Fibroblast of the aortic adventitia (primary cell): Measurements from ENCODE around the gene AFF3. TPM values are rescaled to one million over a fixed set of nuclear protein-coding genes. Genes with fewer than 3 reads are reported as not detected.
A peak's percentile ranks its signal among the peaks of the same experiment; 100 is the strongest.

ENCODE experiments used
- DNase-seq: peaks from one replicate; pipeline ENCODE4 v3.0.0-alpha.2; 2010; ENCODE audit warnings: low read depth
- H3K4me3 ChIP-seq: 2 replicates; pipeline ENCODE4 v1.5.1; 2011; ENCODE audit warnings: low read depth, mild to moderate bottlenecking, control low read depth, low read length, moderate library complexity
- CTCF ChIP-seq: IDR thresholded peaks from 2 replicates; pipeline ENCODE4 v1.5.1; 2011; ENCODE audit warnings: mild to moderate bottlenecking, low read length, control low read depth, inconsistent platforms; ENCODE audit not compliant: insufficient read depth
- total RNA-seq: library from RNA; depleted of rRNA; stranded (reverse); fragments of >200 nt; gene quantifications from 2 replicates; pipeline ENCODE4 v1.2.3, GENCODE V29; 2012; ENCODE audit warnings: low replicate concordance

AFF3 gene
- total RNA-seq, 1 donor, result 4.2 TPM

GRCh38 chr2:99677814-99678213 lies 464.6 kb downstream of the AFF3 start:
- H3K4me3 ChIP-seq, result no peak overlapping the region
- no peak for TF ChIP-seq CTCF
- no peak for DNase-seq

- no peak overlapping the region for H3K4me3 ChIP-seq
- TF ChIP-seq CTCF, result no peak
- no peak for DNase-seq
Measured at GRCh38 chr2:99675130-99675661, 467.2 kb downstream of the AFF3 start.

- H3K4me3 ChIP-seq, result no peak overlapping the region
- no peak for TF ChIP-seq CTCF
- no peak for DNase-seq
Measured at GRCh38 chr2:99674090-99674489, 468.3 kb downstream of the AFF3 start.

GRCh38 chr2:99672766-99673350 lies 469.5 kb downstream of the AFF3 start:
- no peak for TF ChIP-seq CTCF
- DNase-seq, result no peak
- H3K4me3 ChIP-seq, result no peak overlapping the region

DNA sequence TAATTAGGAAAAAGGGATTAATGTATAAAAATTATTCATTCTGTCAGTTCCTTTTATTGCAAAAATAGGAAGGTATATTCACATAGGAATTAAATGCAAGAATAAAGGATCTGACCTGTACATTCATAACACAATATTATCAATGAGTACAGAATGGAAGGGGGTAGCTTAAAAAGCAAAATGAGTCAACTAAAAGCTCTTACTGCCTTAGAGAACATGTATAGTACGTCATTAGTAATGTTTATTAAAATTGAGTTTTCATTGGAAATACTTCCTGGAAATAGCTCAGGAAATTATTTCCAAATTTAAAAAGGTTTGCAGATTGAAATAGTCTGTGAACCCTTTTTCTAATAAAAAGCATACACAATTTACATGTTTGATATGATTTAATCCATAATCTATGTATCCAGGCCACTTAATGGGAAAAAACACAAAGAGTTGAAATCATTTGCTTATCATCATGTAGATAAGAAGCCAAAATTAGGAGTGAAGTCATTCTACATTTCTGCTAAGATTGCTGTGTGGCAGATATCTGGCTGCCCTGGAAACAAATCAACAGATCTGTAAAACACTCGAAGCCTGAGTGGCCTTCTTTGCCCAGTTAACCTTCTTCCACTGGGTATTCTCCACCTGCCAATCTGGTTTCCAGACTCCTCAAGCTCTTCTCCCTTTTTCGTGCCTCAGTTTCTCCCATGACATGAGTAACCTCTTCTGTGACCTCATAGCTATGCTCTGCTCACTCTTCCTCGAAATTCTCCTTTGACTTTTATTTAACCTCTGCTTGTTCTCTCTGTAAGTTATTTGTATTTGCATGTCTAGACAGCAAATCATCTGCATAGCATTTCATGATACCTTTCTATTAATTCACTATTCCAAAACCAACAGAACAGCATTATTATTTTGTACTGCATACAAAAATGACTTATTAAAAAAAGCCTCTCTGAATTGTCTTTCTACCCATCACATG lies 471.3 kb downstream of the AFF3 start:
- no peak for TF ChIP-seq CTCF
- no peak overlapping the region for H3K4me3 ChIP-seq
- DNase-seq, result peak; percentile 16

DNA sequence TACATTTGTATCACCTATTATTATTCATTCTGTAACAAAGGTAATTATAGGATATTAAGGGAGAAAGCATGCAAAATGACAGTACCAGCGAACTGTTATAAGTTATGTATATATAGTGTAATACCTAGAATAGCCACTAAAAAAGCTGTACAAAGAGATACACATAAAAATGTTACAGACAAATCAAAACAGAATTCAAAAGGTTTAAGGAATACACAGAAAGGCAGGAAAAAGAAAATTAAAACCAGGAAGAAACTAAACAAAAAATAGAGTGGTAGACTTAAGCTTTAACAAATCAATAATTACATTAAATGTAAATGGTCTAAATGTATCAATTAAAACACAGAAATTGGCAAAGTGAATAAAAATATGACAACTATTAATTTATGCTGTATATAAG lies 476.1 kb downstream of the AFF3 start:
- no peak for DNase-seq
- TF ChIP-seq CTCF, result peak; percentile 14
- no peak overlapping the region for H3K4me3 ChIP-seq
